ENCODE results near the gene PTRH1.

PTRH1 gene

DNA sequence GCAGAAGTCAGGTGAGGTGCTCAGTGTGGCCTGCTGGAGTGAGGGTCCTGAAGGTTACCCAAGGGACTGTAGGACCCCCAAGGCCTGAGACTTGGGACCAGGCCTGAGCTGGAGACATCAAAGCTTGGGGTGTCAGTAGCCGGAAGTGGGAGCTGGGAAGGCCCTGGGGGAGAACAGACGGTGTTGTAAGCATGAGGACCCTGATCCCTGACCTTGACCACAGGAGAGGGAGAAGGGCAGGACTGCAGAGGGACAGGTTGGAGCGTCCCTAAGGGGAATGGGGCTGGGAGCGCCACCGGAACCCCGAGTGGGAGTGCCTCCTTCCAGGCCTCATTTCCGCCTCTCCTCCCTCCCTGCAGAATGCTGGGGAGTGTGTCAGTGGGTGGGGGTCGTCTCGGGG lies 949 bp upstream of the PTRH1 start:
- no peak for FAIRE-seq

DNA sequence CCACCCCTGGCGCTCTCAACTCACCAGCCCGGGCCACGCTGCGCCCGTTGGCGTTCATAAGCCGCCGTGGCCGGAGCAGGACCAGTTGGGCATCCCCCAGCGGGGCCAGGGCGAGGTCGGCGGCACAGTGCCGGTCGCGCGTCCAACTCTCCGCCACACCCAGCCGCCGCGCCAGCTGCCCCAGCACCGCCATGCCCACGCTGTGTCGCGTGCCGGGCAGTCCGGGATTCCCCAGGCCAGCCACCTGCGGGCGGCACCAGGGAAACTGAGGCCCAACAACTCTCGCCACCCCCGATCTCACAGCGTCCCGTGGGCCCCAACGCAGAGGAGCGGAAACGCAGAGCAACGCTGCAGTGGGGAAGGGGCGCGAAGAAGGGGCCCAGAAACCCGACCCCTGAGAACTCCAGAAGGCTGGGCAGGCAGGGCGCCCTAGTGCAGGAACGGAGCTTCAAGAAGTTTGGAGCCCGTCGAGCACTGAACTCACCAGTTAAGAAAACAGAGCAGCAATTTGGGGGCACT lies 453 bp downstream of the PTRH1 start:
- no peak for FAIRE-seq

DNA sequence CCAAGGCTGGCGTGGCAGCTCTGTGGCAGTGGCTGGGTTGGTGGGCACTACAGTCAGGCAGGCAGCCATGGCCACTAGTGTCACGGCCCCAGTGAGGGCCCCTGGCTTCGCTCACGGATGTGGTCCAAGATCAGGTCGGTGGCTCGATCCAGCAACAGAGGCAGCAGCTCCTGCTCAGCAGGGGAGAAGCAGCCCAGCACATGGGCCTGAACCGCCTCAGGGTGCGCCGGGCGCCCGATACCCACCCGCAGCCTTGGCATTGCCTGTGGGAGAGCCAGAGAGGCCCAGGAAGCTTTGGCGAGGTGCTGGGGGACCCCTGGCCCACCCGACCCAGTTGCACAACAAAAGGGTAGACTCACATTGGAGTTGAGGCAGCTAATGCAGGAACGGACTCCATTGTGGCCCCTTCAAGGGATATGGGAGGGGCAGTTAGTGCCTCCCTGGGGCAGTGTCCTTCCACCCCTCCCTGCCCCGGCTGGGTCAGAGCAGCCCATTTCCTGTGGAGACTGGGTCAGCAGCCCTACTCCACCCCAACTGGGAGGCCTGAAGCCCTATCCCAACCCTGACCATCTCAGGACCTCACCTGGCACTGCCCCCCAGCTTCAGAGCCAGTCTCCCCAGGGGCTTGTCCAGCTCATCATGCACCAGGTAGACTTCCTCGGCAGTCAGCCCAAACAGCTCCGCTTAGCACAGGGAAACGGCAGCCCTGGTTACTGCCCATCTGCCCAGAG lies 1.3 kb downstream of the PTRH1 start:
- FAIRE-seq: no peak

DNA sequence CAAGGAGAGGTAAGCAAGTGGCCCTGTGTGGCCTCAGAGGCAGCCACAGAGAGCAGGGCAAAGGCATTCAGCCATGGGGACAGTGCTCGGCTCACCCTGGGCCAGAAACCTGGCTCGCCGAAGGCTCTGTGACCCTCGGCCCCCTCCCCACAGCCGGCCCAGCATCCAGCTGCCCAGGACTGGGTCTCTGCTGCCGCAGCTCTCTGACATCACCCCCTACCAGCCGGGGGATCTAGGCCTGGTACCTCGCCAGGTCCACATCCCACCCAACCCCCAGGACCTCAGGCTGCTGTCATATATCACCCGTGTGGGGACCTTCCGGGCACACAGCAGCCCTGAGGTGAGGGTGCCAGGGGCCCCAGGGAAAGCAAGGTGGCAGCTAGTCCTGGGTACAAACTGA lies 2.6 kb downstream of the PTRH1 start:
- FAIRE-seq: no peak

DNA sequence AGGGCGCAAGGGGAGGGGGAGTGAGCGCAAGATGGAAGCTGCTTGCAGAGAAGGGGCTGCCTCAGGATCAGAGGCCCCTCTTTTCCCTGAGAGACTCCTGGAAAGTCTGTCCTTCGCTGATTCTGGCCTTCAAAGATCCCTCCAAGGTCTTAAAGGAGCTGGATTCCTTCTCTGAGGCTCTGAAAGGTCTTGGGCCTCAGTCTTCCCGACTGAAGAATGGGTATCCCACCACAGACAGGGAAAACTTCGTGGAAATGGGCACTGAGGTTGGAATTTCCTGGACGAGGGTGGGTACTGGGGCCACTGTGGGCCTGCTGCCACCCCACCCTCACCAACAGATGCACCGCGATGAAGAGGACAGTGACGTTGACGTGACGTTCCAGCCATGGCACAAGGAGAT lies 3.1 kb downstream of the PTRH1 start:
- no peak for FAIRE-seq

DNA sequence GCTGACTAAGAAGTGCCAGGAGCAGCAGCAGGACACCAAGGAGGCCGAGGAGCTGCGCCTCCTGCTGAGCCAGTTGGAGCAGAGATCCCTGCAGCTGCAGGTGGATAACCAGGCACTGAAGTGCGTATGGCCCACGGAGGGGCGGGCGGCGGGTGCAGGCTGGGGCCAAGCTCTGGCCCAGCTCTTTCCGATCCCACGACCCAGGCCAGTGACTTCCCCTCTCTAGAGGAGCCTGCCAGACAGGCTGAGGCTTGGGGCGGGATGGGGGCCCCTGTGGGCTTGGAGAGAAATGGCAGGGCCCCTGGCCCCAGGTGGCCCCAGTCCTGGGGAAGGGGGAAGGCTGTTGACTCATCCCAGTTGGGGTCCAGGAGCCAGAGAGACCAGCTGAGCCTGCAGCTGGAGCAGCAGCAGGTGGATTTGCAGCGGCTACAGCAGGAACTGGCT lies 3.6 kb downstream of the PTRH1 start:
- FAIRE-seq: no peak

DNA sequence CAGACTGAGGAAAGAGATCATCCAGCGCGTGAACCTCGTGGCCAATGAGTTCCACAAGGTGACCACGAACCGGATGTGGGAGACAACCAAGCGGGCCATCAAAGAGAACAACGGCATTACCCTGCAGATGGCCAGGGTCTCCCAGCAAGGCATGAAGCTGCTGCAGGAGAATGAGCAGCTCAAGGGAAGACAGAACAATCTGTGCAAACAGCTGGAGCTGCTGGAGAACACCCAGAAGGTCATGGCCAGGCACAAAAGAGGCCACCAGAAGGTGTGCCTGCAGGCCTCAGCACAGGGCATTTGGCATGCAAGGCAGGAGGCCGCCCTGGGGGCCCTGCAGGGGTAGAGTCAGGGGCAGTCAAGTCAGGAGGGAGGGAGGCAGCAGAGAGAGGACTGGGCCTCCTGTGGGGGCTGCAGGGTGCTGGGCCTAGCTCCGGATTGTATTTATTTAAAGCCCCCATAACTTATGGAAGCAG lies 4.2 kb downstream of the PTRH1 start:
- FAIRE-seq: no peak

DNA sequence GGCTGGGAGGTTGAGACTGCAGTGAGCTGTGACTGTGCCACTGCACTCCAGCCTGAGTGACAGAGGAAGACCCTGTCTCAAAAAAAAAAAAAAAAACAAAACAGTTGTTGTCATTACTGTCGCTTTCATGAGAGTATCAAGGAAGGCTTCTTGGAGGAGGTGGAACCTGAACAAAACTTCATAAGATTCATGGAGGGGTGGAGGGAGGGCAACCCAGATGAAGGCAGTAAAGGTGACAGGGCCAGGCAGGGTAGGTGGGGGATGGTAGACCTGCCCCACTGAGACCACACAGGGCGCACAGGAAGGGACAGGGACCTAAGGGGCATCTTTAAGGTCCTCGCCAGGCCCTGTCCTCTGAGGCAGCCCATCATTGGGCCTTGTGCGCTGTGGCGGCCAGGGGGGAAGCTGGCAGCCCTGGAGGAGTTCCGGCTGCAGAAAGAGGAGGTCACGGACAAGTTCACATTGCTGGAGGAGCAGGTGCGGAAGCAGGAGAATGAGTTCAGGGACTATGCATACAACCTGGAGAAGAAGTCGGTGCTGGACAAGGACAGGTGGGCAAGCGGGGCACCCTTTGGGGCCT lies 5.2 kb downstream of the PTRH1 start:
- FAIRE-seq: no peak

DNA sequence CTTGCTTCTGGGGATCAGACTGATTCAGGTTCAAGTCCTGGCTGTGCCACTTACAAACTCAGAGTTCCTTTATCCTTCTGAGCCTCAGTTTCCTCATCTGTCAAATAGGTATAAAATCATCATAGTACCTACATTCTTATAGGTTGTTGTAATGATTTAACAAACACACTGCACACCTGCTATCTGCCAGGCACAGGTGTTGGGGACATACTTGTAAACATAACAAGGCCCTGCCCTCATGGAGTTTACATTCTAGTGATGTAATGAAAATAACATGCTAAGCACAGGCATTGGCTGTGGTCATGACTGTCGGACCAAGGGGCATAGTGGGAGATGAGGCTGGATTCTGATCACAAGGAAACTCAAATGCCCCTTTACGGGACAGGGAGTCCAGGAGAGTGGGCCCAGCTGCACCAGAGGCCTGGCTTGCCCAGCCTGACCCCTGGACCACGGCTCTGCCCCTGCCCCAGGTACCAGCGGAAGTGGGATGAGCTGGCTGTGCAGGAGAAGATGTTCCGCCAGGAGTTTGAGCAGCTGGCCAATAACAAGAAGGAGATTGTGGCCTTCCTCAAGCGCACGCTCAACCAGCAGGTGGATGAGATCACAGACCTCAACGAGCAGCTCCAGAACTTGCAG lies 6.4 kb downstream of the PTRH1 start:
- FAIRE-seq: no peak

DNA sequence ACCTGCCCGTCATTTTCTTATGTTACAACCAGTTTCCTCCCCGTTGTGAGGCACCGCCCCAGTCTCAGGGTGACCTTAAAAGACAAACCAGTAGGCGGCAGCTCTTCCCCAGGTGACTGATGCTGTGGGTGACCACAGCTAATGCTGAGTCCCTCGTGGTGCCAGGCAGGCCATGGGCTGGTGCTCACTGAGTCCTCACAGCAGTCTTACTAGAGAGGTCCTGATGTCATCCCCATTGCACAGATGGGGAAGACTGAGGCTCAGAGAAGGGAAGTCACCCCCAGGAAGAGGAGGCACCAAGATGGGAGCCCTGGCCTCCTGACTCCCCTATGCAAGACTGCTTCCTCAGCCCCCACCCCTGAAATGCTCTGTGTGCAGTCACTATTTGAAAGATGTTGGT lies 7.7 kb downstream of the PTRH1 start:
- no peak for FAIRE-seq

DNA sequence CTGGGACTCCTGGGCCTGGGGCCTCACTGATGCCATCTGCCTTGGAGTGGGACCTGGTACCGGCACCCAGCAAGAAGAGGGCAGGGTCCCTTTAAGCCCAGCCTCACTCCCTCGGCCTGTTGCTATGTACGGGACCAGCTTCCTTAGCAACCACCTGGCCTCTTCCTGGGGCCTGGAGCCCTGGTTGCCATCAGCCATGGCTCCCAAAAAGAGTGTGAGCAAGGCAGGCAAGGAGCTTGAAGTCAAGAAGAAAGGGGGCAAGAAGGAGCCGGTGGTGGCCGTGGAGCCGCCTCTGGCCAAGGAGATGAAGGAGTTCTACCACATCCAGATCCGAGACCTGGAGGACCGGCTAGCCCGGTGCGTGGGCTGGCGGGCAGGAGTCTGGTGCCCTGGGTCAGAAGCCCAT lies 8.6 kb downstream of the PTRH1 start, which contains the start of gene CFAP157:
TSS of gene CFAP157 (plus strand) at position 153 of the 406 bp plus-strand sequence. CDS start at position 197, 44 bp downstream.
- no peak for FAIRE-seq

DNA sequence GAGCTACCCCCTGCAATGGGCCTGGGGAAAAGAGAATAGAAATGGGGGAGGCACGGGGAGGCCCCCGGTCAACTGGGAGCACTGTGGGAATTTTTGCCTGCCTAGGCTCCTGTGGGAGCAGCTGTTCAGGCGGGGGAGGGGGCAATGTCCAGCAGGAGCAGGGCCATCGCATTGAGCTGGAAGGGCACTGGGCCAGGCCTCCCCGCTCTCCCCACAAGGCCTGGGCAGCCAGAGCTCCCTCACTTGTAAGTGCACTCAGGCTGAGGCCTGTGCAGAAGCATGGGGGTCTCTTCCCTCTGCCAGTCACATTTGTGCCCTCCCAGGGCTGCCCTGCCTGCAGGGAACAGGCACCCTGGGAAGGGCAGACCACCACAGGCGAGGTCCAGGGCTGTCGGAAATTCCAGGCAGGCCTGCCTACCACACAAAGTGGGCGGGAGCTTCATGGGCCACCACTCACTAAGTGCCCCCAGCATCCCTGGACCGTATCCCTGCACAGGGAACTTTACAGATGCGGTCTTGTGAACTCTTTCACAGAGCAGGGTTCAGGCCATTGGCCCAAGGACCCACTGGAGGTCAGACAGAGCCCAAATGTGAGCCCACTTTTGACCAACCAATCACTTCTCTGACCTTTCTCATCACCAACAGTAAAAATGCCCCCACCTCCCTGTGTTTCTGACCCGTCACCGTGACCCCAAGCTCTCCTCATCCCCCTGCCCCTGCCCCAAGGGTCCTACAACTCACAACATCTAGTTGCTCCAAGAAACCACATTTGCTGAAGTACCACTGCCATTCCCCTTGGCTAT lies 9.7 kb downstream of the PTRH1 start:
- no peak for FAIRE-seq

DNA sequence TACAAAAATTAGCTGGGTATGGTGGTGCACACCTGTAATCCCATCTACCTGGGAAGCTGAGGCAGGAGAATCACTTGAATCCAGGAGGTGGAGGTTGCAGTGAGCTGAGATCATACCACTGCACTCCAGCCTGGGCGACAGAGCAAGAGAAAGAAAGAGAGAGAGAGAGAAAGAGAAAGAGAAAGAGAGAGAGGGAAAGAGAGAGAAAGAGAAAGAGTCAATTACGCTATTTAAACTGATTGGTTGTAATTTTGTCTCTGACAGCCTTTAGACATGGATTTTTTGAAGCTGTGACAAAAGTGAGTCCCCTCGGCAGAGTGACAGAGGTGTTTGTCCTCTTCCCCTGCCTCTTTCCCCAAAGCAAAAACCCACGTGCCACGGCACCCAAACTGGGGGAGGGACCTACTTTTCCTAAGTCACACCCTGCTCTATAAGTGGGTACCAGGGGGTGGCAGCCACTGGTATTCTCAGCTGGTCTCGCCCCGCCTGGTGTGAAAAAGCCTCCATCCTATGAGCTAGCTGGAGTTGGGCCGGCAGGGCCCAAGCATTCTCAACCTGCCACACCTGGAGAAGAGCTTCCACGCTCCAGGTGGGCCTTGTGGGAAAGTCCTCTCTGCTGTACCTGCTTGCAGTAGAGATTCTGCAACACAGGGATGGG lies 12.0 kb downstream of the PTRH1 start:
- no peak for FAIRE-seq

DNA sequence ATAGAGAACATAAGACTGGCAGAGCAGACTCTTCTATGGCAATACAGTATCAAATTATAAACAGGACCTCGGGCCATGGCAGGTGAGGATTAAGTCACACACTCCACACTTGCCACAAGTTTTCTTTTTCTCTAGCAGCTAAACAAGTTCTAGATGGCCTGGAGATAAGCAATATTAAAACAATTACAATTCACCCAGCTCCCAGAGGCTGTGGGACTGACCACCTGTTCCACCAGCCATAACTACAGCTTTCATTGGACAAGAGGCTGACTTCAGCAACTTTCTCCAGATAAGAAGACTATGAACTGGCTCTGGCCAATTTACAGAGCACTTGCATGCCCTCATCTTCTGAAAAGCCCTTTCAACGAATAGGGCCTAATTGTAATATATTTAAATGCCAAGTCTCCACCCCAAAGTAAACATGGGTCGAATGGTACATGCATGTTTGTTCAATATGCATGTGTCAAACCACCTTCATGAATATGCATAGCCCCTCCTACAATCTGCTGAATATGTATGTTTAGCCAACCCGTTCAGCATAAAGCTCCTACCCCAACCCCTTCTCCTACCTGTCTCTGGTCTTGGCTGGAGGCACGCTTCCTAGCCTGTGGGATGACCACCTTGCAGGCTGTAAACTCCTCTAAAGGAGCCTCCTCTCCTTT lies 14.7 kb downstream of the PTRH1 start:
- no peak for FAIRE-seq

DNA sequence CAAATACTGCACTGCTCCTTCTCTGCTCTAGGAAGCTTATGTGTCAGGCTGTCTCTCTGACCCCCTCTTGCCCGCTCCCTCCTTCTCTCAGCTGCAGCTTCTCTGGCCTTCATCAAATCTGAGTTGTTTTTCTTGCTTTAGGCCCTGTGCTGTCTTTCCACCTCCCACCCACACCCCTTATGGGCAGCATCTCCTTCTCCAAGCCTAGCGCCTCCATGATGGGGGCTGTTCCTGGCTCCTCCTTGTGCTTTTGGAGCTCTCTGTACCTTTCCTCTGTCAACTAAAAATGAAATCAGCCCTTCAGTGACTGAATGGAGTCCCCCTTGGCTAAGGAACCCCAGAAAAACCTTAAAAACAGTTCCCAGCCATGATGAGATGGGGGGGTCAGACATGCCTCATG lies 15.3 kb downstream of the PTRH1 start:
- no peak for FAIRE-seq

DNA sequence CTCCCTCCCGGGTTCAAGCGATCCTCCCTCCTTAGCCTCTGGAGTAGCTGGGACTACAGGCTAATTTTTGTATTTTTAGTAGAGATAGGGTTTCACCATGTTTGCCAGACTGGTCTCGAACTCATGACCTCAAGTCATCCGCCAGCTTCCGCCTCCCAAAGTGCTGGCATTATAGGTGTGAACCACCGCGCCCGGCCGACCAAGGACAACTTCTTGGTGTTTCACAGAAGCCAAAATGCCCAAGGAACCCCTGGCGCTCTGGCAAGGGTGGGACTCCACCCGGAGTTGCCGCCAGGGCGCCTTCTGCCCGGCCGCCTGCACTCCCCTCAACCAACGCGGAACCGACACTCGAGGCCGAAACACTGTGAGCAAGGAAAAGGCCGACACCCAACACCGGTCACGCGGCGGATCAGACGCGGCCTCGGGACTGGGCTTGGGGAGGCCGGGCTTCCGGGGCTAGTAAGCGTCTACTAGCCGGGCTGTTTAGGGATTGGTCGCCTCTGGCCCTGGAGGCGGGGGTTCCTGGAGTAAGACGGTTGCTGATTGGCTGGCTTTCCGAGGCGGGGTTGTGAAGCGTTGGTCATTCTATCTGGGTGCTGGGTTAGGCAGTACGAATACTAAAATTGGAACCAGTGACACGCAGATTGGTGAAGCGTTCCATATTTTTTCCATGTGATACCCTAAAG lies 16.3 kb downstream of the PTRH1 start:
- FAIRE-seq: no peak

DNA sequence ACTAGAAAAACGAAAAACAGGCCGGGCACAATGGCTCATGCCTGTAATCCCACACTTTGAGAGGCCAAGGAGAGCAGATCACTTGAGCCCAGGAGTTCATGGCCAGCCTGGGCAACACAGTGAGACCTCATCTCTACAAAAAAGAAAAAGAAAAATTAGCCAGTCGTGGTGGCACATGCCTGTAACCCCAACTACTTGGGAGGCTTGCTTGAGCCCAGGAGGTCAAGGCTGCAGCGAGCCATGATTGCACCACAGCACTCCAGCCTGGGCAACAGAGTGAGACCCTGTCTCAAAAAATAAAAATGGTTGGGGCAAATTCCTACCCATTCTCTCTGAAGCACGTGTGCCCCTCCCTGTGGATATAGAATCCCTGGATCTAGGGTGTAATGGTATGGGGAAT lies 17.1 kb downstream of the PTRH1 start:
- FAIRE-seq: no peak

DNA sequence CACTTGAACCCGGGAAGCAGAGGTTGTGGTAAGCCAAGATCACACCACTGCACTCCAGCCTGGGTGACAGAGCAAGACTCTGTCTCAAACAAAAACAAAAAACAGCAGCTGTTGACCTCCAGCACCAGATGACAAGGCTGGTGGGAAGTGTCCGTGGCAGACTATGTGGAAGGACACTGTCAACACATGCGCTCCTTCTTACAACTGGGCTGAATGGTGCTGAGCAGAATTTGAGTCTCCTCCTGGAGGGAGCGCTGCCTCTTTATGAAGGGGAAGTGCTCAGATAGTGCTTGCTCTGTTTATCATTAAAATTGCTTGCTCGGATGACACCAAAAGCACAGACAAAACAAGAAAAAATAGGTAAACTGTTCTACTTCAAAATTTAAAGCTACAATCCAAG lies 17.9 kb downstream of the PTRH1 start:
- no peak for FAIRE-seq

DNA sequence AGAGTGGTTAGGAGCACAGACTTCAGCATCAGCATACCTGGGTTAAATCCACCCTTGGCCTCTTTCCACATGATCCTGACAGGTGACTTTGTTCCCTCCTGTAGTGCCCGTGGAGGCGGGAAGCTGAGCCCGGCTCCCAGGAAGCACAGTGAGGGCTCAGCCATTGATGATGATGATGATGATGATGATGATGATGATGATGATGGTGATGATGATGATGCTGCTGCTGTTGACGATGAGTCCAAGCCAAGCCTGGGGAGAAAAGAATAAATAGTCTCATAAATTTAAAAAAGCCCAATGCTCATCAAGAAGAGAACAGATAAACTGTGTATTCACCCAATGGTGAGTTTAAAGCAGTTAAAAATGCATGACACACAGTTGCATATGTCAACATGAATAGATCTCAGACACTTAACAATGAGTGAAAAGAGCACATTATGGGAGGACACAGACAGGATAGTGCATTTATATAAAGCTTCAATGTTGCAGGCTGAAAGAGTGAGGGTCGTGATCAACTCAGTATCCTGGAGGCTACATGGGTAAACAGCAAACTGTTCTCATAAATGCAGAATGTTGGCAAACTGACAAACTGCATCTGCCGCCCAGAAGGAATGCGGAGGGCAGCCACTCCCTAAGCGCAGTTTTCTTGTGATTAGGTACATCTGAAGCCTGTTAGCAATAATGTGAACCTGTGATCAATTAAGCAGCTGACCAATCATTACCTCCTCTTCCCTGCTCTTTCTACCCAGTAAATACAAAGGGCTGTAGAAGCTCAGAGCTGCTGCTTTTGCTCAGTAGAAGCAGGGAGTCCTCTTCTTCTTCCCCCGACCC lies 20.4 kb downstream of the PTRH1 start:
- no peak for FAIRE-seq

DNA sequence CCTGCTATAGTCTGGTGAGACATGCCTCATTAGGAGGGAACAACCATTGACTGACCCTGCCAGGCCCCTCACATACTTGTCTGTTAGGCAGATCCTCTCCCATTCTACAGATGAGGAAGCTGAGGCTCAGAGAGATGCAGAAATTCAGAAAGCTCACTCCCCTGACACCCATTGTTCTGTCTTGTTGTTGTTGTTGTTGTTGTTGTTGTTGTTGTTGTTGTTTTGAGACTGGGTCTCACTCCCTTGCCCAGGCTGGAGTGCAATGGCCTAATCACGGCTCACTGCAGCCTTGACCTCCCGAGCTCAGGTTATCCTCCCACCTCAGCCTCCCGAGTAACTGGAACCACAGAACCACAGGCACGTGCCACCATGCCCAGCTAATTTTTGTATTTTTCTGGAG lies 21.8 kb downstream of the PTRH1 start:
- FAIRE-seq: no peak

Data from colon (tissue), 2 donors.